OCI-LY7 (cell line): ENCODE measurements around the gene ESYT2.

Source experiments
- CTCF ChIP-seq: fragments of 200-600 bp; sonication (generic); conservative IDR thresholded peaks from 2 replicates; pipeline ENCODE4 v1.5.1; 2014; ENCODE audit warnings: mild to moderate bottlenecking, antibody characterized with exemption, low read length, moderate library complexity, mixed read lengths
- EZH2phosphoT487 ChIP-seq: fragments of 200-600 bp; sonication (generic); IDR thresholded peaks from 2 replicates; pipeline ENCODE4 v1.6.1; 2018; ENCODE audit warnings: low read depth, borderline replicate concordance, mild to moderate bottlenecking, mixed run types, antibody characterized with exemption, low read length, moderate library complexity, mixed read lengths

GRCh38 chr7:158847451-158847866 lies 18.1 kb upstream of the ESYT2 start:
- TF ChIP-seq CTCF (no peak), EZH2phosphoT487 (no peak)
